Activated gamma-delta T cell treated with Interleukin-2 at 50 U/mL for 16 hours (primary cell): ENCODE results near the gene C11orf21.
A peak's percentile ranks its signal among the peaks of the same experiment; 100 is the strongest.

Experiments
- DNase-seq: peaks from one replicate; pipeline ENCODE4 v3.0.0-alpha.2; 2020

C11orf21 gene

DNA sequence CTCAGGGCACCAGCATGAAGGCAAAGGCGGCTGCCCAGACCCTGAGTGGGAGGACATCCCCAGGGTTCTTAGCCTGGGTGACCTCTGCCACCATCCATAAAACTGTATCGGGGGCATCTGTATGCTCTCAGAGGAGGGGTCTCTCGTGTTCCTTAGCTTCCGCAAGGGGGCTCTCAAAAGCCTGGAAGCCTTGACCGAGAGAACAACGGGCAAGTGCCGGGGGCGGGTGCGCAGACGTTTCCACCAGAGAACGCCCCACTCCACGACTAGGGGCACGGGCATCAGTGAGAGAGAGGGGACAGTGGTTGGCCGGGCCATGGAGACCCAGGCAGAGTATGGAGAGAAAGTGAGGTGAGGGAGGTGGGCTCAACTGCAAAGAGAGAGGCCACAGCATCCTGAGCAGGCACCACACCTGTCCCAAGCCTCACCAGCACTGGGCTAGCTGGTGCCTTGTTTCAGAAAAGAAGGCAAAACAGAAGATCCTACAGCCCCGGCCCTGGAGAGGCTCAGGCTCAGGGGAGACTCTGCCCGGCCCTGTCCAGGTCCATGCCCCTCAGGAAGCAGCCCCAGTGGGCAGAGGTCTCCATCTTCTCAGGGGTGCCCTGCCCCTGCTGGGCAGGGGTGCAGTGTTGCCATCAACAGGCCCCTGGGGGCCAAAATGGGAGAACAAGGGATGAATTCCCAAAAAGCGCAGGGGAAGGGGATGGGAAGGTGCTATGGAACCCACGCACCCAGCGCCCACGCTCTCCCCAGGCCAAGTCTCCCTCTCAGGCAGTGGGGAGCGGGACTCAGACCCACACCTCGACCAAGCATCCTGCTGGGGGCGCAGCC, 6.0 kb upstream of the C11orf21 start:
- no peak for DNase-seq

DNA sequence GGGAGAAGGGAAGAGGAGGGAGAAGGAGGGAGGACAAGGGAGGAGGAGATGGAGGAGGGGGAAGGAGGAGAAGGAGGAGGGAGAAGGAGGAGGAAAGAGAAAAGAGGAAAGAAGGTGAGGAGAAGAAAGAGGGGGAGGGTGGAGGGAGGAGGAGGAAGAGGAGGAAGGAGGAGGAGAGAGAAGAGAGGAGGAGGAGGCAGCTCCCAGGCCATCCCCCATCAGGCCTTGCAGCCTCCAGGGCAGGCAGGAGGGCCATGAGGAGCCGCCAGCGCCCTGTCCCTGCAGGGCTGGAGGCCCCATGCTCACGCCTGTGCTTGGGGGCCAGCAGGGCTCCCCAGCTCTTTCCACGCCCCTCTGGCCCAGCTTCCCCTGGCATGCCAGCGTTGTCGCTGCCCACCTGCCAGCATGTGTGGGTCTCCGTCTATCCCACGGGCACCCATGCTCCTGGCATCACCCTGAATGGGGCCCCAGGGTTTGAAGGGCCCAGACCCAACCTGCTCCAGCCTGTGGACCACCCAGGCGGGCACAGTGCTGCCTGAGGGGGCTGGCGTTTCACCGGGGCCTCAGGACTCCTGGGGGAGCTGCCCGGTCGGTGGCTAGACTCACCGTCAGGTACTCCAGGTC, 5.3 kb upstream of the C11orf21 start:
- no peak for DNase-seq

DNA sequence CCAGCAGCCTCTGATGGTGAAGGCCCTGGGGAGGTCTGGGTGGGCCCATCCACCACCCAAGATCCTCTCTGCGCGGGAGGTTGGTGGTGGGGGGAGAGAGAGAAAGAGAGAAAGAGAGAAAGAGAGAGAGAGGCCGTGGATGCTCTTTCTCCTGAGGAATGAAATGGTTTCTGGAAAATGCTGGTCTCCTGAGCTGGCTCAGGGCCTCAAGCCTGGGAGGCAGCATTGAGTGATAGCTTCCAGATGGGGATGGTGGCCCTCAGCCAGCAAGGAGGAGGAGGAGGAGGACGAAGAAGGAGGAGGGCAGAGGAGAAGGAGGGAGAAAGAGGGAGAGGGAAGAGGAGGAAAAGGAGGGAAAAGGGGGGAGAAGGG, 4.7 kb upstream of the C11orf21 start:
- no peak for DNase-seq

DNA sequence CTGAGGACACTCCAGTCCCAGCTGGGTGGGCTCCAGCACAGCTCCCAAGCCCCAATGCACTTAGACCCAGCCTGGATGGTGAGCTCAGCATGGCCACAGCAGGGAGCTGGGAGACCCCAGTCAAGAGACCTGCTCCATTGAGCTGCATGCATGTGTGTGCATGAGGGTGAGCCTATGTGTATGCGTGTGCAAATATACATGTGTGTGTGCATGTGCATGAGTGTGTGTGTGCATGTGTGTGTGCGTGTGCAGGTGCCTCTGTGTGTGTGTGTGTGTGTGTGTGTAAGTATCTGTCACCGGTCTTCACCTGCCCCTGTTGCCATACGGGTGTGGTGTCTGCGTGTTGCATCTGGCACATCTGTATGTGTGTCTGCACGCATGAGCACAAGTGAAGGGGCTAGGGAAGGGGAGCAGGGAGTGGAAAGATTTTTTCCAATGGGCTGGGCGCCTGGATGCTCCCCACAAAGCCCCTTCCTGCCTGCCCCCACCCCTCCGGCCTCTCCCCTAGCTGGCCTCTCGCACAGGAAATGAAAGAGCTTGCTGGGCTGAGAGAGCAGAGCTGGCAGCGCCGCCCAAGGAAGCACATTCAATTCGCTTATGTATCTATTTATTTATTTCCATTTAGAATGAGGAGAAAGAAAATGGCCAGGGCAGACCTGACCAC, 4.2 kb upstream of the C11orf21 start:
- DNase-seq, result peak; percentile 42

DNA sequence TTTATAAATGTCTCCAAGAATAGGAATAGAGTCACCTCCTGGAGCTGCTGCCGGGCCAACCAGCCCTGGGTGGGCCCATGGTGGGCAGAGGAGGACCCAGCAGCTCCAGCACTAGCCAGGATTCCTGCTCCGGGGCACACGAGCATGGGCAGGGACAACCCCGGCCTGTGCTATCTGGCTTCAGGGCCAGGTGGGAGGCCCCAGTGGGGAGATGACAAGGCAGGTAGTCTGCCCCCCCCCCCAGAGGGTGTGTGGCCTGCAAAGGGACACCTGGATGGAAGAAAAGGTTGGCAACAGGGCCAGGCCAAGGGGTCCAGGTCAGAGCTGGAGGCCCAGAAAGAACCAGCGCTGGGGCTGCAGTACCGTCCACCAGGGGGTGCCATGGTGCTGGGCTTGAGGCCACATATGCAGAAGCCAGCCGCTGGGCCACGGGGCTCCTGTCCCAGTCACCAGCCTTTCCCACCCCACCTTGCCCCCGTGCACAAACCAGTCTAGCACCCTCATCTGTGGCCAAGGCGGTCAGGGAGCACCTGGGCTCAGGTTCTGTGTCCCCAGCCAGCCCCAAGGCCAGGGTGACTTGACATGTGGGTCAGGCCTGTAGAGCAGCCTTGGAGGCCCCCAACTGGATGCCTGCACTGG, 3.5 kb upstream of the C11orf21 start:
- DNase-seq, result peak; percentile 89

DNA sequence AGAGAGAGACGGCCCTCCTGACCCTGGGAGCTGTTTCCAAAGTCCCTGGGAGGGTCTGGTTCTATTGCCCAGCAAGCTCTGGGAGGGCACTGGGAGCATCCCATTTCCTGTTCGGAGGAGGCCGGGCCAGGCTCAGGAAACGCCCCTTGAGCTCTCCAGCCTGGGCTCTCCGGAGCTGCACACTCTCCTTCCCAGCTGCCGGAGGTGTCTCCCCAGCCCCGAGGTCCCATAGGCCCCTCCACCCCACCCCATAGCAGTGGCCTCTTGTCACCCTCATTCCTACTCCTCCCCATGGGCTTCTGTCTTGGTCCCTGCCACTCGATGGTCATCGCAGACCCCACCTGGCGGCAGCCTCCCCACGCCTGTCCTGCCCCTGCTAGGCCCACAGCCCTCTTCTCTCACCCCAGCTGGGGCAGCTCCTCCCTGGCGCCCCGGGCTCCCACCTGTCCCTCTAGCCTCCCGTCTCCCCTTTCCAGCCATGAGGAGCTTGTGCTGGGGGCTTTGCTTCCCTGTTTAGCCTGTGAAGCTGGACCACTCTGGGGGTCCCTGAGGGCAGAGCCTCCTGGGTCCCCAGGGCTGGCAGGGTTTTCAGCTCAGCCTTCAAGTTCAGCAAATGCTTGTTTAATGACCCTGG, 2.9 kb upstream of the C11orf21 start:
- DNase-seq, result no peak

DNA sequence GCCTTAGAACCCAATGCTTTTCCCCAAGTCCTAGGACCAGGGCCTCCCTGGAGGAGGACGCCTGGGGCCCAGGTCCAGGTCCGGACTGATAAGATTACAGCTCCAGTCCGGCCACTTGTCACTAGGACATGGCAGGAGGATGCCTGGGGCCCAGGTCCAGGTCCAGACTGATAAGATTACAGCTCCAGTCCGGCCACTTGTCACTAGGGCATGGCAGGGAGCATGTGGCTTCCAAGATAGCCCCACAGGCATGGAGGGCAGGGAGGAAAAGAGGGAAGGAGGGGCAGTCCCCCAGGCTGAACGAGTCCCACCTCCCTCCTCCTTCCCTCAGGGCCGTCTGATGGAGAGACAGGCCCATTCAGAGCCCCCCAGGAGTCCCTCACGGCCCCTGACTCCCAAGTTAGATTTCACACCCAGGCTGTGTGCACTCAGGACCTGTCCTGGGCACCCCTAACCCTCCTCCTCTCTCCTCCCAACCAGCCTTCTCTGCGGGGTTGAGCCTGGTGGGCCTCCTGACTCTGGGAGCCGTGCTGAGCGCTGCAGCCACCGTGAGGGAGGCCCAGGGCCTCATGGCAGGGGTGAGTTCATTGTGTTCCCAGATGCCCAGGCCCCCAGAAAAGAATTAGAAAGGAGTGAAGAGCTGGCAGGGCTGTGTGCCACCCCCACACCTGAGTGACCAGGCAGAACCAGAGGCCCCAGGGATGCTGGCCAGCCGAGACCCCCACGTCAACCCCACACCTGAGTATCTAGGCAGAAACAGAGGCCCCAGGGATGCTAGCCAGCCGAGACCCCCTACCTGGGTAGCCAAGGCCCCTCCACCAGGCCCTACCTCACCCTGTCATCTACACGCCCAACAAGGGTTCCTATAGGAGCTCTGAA, 2.1 kb upstream of the C11orf21 start:
- DNase-seq, result no peak

DNA sequence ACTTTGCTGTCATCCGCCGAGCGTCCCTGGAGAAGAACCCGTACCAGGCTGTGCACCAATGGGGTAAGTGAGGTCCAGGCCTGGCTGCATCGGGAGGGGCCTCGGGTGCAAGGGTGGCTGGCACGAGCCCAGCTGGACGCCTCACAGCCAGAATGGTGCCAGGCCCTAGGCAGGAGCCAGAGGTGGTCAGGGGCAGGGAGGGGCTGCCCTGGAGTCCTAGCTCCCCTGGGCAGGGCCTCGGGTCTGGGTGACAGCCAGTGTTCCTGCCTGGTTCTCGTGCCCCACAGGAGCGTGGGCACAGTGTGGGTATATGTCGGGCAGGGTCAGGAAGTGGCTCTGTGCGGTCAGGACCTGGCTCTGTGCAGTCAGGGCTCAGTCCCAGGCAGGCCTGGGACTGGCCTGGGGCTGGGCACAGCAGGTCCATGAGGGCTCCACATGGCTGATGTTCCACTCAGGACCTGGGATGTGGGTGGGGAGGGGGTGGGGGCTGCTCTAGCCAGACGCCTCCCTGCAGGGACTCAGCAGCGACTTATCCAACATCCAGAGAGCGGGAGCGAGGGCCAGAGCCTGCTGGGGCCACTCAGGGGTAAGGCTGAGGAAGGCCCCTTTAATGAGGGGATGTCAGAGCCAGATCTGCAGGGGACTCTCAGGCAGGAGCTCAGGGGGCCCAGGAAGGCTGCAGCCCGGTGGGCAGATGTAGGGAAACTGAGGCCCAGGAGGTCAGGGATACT, 1.3 kb upstream of the C11orf21 start:
- no peak for DNase-seq

DNA sequence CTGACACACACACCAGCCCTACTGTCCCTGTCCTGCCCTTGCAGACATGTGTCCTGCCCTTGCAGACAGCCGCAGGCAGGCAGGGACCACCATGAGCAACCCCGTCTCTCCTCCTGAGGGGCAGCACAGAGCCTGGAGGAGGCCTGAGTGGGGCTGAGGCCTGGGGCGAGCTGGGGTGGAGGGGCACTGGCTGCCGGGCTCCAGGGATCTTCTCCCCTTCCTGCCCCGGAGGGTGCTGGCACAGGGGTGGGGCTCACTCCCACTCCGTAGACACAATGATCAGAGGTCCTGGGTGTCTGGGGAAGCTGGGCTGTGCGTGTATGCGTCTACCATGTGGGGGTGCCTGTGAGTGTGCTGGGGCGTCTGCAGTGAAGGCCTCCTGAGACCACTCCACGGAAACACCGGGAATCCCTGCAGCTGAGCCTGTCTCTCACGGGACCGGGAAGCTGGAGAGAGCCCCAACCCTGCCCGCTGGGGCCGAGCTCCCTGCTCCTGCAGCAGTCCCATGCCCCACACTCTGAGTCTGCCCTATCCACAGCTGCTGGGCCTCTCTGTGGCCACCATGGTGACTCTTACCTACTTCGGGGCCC, 683 bp upstream of the C11orf21 start:
- DNase-seq, result peak; percentile 42

DNA sequence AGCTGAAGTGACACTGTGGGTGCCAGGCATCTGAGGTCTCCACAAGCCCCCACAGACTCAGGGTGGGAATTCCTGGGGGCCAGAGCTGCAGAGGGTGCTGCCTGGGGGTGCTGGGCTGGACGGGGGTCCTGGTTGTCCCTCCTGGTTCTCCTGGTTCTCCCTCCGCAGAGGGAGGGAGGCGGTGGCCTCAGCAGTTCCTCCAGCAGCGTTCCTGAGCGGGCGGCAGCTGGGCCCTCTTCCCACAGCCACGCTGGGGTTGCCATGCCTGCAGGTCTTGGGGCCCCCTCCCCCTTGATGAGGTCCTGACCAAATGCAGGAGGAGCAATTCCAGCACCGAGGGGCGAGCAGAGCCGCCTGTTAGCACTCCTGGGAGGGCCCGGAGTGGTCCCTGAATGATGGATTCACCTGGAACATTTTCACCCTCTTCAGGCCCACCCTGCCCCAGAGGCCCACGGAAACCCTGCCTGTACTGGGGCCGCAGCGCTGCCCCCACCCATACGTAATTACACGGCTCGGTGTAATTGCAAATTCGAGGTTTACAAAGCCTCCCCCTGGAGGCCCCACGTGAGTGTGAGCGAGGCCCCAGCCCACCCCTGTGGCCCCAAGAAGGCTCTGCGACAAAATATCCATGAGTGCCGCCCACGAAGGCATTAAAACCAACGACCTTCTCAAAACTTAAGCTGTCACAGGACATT, 635 bp downstream of the C11orf21 start:
- DNase-seq, result no peak

DNA sequence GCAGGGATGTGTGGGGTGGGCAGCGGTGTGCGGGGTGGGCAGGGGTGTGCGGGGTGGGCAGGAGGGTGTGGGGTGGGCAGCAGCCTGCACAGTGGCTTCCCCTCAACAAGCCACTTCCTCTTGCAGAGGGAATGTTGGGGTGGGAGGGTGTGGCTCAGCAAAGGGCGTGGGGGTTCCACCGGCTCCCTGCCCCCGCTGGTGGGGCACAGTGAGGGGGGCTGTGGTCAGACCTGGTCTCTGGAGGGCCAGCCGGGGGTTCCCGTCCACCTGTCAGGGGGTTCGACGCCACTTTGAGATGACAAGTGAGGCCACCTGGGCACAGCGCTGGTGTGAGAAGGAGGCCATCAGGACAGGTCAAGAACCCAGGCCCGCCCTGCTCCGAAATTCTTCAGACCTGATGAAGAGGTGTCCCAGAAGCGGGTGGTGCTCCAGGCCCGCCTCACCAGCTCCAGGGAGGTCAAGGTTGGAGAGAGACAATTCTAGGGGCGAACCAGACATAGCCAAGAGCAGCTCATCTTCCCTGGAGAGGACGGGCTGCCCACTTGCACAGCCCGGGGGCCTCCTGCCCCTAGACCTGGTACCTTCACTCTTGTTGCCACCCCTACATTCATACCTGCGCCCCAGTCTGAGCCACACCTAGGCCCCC, 1.3 kb downstream of the C11orf21 start:
- DNase-seq, result peak; percentile 47

DNA sequence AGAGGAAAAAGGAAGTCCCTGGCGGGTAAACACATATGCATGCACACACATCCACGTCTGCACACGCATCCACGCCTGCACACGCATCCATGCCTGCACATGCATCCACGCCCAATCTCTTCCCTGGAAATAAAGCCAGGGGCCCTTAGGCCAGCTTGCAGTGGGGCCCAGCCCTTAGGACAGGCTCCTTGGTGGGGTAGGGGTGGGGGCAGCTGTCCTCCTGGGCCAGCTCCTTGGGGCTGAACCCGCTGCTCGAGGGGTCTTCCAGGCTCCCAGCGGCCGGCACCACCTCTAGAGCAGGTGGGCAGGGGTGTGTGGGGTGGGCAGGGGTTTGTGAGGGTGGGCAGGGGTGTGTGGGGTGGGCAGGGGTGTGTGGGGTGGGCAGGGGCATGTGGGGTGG, 1.9 kb downstream of the C11orf21 start:
- no peak for DNase-seq

DNA sequence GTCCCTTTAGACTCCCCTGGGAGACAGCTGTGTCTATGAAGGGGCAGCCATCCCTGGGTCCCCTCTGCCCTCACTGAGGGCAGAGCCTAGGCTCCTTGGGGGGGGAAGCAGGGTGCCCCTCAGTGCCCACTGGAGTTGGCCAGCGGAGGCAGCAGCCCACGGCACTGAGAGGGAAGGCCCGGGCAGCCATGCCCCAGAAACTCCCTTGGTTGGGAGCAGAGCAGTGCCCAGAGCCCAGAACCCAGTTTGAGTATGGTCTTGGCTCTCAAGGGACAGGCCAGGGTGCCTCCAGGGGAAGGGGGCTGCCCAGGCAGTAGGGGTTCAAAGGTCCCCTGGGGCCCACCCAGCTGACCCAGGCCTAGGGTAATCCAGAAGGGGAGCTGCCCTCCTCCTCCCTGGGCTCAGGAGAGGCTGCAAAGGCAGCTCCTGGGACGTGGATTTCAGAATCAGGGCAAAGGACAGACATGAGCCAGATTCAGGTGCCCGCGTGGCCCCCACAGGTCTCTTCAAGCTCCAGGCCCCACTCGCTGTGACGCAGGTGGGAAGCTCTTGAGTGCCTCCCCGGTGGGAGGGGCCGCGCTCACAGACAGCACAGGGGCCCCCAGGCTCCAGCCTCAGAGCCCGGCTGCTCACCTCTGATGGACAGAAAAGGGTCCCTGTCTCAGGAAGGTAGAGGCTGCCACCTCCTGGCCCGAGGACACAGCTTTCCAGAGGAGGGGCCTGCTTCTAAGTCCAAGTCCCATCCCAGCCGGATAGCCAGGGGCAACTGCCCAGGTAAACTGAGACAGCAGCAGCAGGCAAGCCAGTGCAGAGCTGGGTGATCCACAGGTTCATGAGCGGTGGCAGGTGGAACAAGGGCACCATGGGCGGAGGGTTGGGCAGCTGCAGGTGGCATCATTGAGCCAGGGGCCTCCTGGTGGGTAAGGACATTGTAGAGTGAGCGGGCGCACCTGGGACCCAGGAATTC, 2.6 kb downstream of the C11orf21 start:
- DNase-seq, result peak; percentile 36

DNA sequence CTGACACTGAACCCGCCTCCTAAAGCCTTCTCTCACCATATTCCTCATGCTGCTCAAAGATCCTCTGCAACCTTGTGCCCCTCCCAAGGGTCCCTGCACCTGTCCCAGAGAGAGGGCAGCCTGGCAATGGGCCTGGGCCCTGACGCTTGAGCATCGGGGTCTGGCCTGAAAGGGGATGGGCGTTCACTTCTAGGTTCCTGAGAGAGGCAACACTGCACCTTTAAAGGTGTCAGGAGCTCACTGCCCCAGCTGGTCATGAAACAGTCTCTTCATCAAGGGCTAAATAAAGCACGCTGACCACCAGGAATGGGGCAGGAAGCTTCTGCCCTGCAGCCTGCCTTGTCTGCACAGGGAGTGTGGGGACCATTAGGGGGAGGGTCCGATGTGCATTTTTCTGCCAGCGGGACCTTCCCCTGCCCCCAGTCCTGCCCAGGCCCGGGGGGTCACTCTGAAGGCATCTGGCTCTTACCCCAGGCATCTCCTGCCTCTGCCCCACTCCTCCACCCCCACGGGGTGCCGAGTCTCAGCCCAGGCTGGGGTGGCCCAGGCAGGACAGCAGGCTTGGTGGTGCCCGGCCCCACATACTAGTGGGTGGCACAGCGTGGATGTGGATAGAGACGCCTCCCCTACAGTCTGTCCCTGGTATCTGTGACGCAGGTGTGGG, 3.5 kb downstream of the C11orf21 start:
- no peak for DNase-seq

DNA sequence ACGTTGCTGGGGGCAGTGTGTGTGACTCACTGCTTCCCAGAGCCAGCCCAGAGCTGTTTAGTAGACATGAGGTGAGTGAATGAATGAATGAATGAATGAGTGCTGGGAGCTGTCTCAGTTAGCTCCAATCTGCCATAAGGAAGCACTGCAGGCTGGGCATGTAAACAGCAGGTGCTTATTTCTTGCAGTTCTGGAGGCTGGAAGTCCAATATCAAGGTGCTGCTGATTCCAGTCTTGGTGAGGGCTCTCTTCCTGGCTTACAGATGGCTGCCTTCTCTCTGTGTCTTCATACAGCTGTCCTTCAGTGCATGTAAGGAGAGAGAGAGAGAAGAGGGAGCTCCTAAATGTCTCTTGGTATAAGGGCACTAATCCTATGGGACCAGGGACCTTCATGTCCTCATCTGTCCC, 4.1 kb downstream of the C11orf21 start:
- DNase-seq, result no peak

DNA sequence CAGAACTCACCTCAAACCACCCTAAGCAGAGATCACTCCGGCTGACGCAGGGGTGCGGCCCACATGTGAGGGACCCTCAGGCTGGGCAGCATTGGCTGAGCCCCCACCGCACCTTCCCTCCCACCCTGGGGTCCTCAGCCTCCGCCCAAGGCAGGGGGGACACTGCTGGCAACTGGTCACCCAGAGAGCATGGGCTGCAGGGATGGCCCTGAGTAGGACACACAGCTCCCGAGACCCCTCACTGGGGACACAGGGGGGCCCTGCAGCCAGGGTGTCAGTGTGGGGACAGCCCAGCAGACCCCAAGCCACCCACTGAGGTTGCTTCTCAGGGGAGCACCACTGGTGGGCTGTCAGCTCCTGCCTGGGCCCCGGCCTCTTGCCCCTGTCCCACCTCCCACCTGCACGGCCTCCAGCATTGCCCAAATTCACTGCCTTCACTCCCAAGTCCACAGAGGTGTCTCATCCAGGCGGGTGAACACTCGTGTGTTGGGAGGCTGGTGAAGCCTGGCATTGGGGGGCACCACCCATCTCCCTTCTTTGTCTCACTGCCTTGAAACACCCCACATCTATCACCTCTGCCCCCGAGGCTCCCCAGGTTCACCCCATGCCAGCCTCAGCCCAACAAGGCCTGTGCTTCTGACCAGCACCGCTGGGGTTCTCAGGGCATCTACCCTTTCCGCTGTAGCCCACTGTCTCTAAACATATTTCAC, 4.7 kb downstream of the C11orf21 start:
- no peak for DNase-seq
